SU-DHL-6 (cell line): ENCODE results near the gene BICC1.

Source experiments
- H2AFZ ChIP-seq: fragments of 200-600 bp; sonication (generic); 2 replicates; pipeline ENCODE4 v1.6.1; 2014; ENCODE audit warnings: low read depth, mild to moderate bottlenecking, moderate library complexity, mixed read lengths, antibody characterized with exemption, low read length; ENCODE audit not compliant: severe bottlenecking
- H3F3A ChIP-seq: fragments of 200-600 bp; shearing (Covaris generic); 2 replicates; pipeline ENCODE4 v1.6.0; 2016; ENCODE audit warnings: antibody characterized with exemption, mild to moderate bottlenecking; ENCODE audit not compliant: insufficient read depth
- H3K27ac ChIP-seq: fragments of 200-600 bp; sonication (generic); 2 replicates; pipeline ENCODE4 v1.5.1; 2016; ENCODE audit warnings: low read depth, mild to moderate bottlenecking, low read length, moderate library complexity, mixed read lengths
- H3K27me3 ChIP-seq: fragments of 200-600 bp; sonication (generic), shearing (Covaris generic); 2 replicates; pipeline ENCODE4 v1.6.0; 2014; ENCODE audit warnings: mild to moderate bottlenecking, low read length
- H3K36me3 ChIP-seq: fragments of 200-600 bp; sonication (generic); 2 replicates; pipeline ENCODE4 v1.6.1; 2014; ENCODE audit warnings: mild to moderate bottlenecking, low read length, mixed read lengths
- H3K4me2 ChIP-seq: fragments of 300-600, 200-600 bp; shearing (Covaris generic), sonication (generic); 2 replicates; pipeline ENCODE4 v1.6.0; 2014; ENCODE audit warnings: low read length, low read depth, mild to moderate bottlenecking; ENCODE audit not compliant: poor library complexity, severe bottlenecking
- H3K4me3 ChIP-seq: fragments of 200-600 bp; sonication (generic); 2 replicates; pipeline ENCODE4 v1.5.1; 2014; ENCODE audit warnings: antibody characterized with exemption, low read length, mild to moderate bottlenecking, mixed read lengths; ENCODE audit not compliant: insufficient read depth, poor library complexity, severe bottlenecking
- H3K79me2 ChIP-seq: fragments of 200-600 bp; sonication (generic); 2 replicates; pipeline ENCODE4 v1.6.1; 2014; ENCODE audit warnings: mild to moderate bottlenecking, low read length, moderate library complexity; ENCODE audit not compliant: insufficient read depth
- H3K9ac ChIP-seq: fragments of 200-600 bp; sonication (generic); 2 replicates; pipeline ENCODE4 v1.7.0; 2014; ENCODE audit warnings: mild to moderate bottlenecking, low read length
- H3K9me2 ChIP-seq: fragments of 200-600 bp; sonication (generic); replicated peaks from 2 replicates; pipeline ENCODE4 v1.6.1; 2014; ENCODE audit warnings: low read length; ENCODE audit not compliant: insufficient read depth
- H3K9me3 ChIP-seq: fragments of 200-600 bp; sonication (generic); 2 replicates; pipeline ENCODE4 v1.6.1; 2014; ENCODE audit warnings: low read length, mixed read lengths; ENCODE audit not compliant: insufficient read depth
- H4K20me1 ChIP-seq: fragments of 200-600 bp; sonication (generic); 2 replicates; pipeline ENCODE4 v1.6.1; 2014; ENCODE audit warnings: low read depth, mild to moderate bottlenecking, antibody characterized with exemption, low read length, moderate library complexity, mixed read lengths
- EZH2phosphoT487 ChIP-seq: fragments of 200-600 bp; sonication (generic), shearing (Covaris generic); conservative IDR thresholded peaks from 2 replicates; pipeline ENCODE4 v1.6.1; 2018; ENCODE audit warnings: mild to moderate bottlenecking, antibody characterized with exemption, low read length, moderate library complexity, mixed read lengths
- TF ChIP-seq, protein P1 (sequence below): fragments of 200-600 bp; sonication (generic); IDR thresholded peaks from one replicate; pipeline ENCODE4 v1.5.1; 2017; ENCODE audit warnings: antibody characterized with exemption, mild to moderate bottlenecking, low read length, moderate library complexity; ENCODE audit not compliant: insufficient read depth, poor library complexity, severe bottlenecking

BICC1 gene

GRCh38 chr10:58806970-58807628 lies 294.4 kb downstream of the BICC1 start:
- H3K27me3 ChIP-seq, result no peaks in the 10 kb centered on the region
- no peaks in the 10 kb centered on the region for H3K9me3 ChIP-seq
- no peak overlapping the region for H3K9ac ChIP-seq
- H3K36me3 ChIP-seq, result no peaks in the 10 kb centered on the region
- no peak overlapping the region for H2AFZ ChIP-seq
- no peak overlapping the region for H3K27ac ChIP-seq
- H3F3A ChIP-seq, result no peaks in the 10 kb centered on the region
- H4K20me1 ChIP-seq, result no peaks in the 10 kb centered on the region
- H3K9me2 ChIP-seq, result no peaks in the 10 kb centered on the region
- TF ChIP-seq, protein P1, sequence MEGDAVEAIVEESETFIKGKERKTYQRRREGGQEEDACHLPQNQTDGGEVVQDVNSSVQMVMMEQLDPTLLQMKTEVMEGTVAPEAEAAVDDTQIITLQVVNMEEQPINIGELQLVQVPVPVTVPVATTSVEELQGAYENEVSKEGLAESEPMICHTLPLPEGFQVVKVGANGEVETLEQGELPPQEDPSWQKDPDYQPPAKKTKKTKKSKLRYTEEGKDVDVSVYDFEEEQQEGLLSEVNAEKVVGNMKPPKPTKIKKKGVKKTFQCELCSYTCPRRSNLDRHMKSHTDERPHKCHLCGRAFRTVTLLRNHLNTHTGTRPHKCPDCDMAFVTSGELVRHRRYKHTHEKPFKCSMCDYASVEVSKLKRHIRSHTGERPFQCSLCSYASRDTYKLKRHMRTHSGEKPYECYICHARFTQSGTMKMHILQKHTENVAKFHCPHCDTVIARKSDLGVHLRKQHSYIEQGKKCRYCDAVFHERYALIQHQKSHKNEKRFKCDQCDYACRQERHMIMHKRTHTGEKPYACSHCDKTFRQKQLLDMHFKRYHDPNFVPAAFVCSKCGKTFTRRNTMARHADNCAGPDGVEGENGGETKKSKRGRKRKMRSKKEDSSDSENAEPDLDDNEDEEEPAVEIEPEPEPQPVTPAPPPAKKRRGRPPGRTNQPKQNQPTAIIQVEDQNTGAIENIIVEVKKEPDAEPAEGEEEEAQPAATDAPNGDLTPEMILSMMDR, result no peak
- H3K79me2 ChIP-seq, result no peaks in the 10 kb centered on the region
- H3K4me2 ChIP-seq, result no peak overlapping the region
- H3K4me3 ChIP-seq, result no peak overlapping the region

GRCh38 chr10:58807629-58808022 lies 295.0 kb downstream of the BICC1 start:
- Histone ChIP-seq H3K79me2 (no peaks in the 10 kb centered on the region), H3K9me2 (no peaks in the 10 kb centered on the region), H3K9ac (no peak overlapping the region), H4K20me1 (no peaks in the 10 kb centered on the region), H3K4me3 (no peak overlapping the region), H3K4me2 (no peak overlapping the region), H2AFZ (no peak overlapping the region), H3F3A (no peaks in the 10 kb centered on the region), H3K36me3 (no peaks in the 10 kb centered on the region), H3K9me3 (no peaks in the 10 kb centered on the region), H3K27me3 (no peaks in the 10 kb centered on the region), H3K27ac (no peak overlapping the region)
- no peak for TF ChIP-seq EZH2phosphoT487
- TF ChIP-seq, protein P1, result no peak

DNA sequence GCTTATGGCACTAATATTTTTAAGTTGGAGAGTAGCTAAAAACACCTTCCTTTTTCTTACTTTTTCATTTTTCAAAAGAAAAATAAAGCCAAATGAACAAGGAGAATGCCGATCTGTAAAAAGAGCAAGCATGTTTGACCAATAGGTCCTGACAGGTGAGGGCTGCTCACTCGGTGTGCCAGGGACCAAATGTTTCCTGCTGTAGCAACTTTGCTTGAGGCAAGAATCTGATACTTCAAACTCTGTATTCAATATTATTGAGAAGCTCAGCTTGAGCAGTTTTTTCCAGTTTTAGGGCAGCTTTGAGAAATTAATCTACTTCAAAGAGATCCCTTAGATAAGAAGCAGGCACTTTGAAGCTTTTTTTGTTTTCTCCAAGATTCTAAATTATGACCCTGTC lies 298.1 kb downstream of the BICC1 start:
- H3K79me2 ChIP-seq, result no peaks in the 10 kb centered on the region
- H3K9ac ChIP-seq, result no peak overlapping the region
- no peak overlapping the region for H2AFZ ChIP-seq
- H3K36me3 ChIP-seq, result no peaks in the 10 kb centered on the region
- no peak overlapping the region for H3K4me3 ChIP-seq
- H3K27ac ChIP-seq, result no peak overlapping the region
- no peaks in the 10 kb centered on the region for H4K20me1 ChIP-seq
- no peaks in the 10 kb centered on the region for H3F3A ChIP-seq
- no peak for TF ChIP-seq EZH2phosphoT487
- TF ChIP-seq, protein P1, result no peak
- no peak overlapping the region for H3K4me2 ChIP-seq
- no peaks in the 10 kb centered on the region for H3K27me3 ChIP-seq
- no peaks in the 10 kb centered on the region for H3K9me2 ChIP-seq
- H3K9me3 ChIP-seq, result no peaks in the 10 kb centered on the region
